Bronchial epithelial cell (primary cell): ENCODE measurements around the gene ARFGAP1. TPM values are rescaled to one million over a fixed set of nuclear protein-coding genes. Genes with fewer than 3 reads are reported as not detected.
"Not testable (repeated sequence)": the region's sequence is repeated elsewhere in the genome, so short reads cannot be mapped to it uniquely, and the experiment has no call there.

ENCODE experiments used
- DNase-seq: peaks from one replicate; pipeline ENCODE4 v3.0.0-alpha.2; 2010; ENCODE audit warnings: low read depth
- FAIRE-seq: peaks from 2 replicates; lab custom pipeline; 2011; peaks lifted over from hg19 to GRCh38; lab: Jason Lieb, UNC
- H3K27me3 ChIP-seq: 2 replicates; pipeline ENCODE4 v1.5.1; 2011; ENCODE audit warnings: low read length; ENCODE audit not compliant: control insufficient read depth, insufficient read depth
- H3K36me3 ChIP-seq: 2 replicates; pipeline ENCODE4 v1.5.1; 2011; ENCODE audit warnings: low read length; ENCODE audit not compliant: control insufficient read depth, insufficient read depth
- H3K4me3 ChIP-seq: 2 replicates; pipeline ENCODE4 v1.5.1; 2011; ENCODE audit warnings: mild to moderate bottlenecking, low read depth, low read length, control low read depth
- CTCF ChIP-seq: IDR thresholded peaks from 2 replicates; pipeline ENCODE4 v1.5.1; 2011; ENCODE audit warnings: mild to moderate bottlenecking, moderate library complexity, low read length, control low read depth, inconsistent platforms; ENCODE audit not compliant: insufficient read depth, severe bottlenecking
- total RNA-seq: library from RNA; depleted of rRNA; stranded (reverse); fragments of >200 nt; gene quantifications from 2 replicates; pipeline ENCODE4 v1.2.1, GENCODE V29; 2014

Gene ARFGAP1
- total RNA-seq, 1 donor from 2014 or later, result 49.2 TPM

GRCh38 chr20:63331741-63332400 is 59.3 kb downstream of the ARFGAP1 start:
- FAIRE-seq (no peak), DNase-seq (no peak)
- no peaks in the 10 kb centered on the region for H3K27me3 ChIP-seq
- no peak for TF ChIP-seq CTCF
- no peak overlapping the region for H3K4me3 ChIP-seq
- no peaks in the 10 kb centered on the region for H3K36me3 ChIP-seq

- DNase-seq, result no peak
- no peak for TF ChIP-seq CTCF
- no peak for FAIRE-seq
- no peak overlapping the region for H3K4me3 ChIP-seq
- H3K27me3 ChIP-seq, result no peaks in the 10 kb centered on the region
- H3K36me3 ChIP-seq, result no peaks in the 10 kb centered on the region
Observed at GRCh38 chr20:63332488-63333240, 60.1 kb downstream of the ARFGAP1 start.

- H3K4me3 ChIP-seq, result no peak overlapping the region
- FAIRE-seq, result no peak
- no peaks in the 10 kb centered on the region for H3K27me3 ChIP-seq
- TF ChIP-seq CTCF, result no peak
- peak; percentile 7 for DNase-seq
- H3K36me3 ChIP-seq, result no peaks in the 10 kb centered on the region
Observed at GRCh38 chr20:63333241-63333836, 60.7 kb downstream of the ARFGAP1 start.

- Histone ChIP-seq H3K27me3 (no peaks in the 10 kb centered on the region), H3K36me3 (no peaks in the 10 kb centered on the region), H3K4me3 (no peak overlapping the region)
- FAIRE-seq (no peak), DNase-seq (no peak)
- TF ChIP-seq CTCF, result no peak
Observed at GRCh38 chr20:63334356-63334755, 61.7 kb downstream of the ARFGAP1 start.

- H3K36me3 ChIP-seq, H3K27me3 ChIP-seq, DNase-seq, H3K4me3 ChIP-seq: not testable (repeated sequence)
- FAIRE-seq, result peak; percentile 75
Observed at GRCh38 chr20:63335060-63335459, 62.4 kb downstream of the ARFGAP1 start.

- no peak for TF ChIP-seq CTCF
- Histone ChIP-seq H3K36me3 (no peaks in the 10 kb centered on the region), H3K27me3 (no peaks in the 10 kb centered on the region), H3K4me3 (no peak overlapping the region)
- no peak for FAIRE-seq
- no peak for DNase-seq
Observed at GRCh38 chr20:63335711-63336110, 63.1 kb downstream of the ARFGAP1 start.
